Duodenal mucosa (tissue), 2 donors: ENCODE measurements around the gene DOK6.
A peak's percentile ranks its signal among the peaks of the same experiment; 100 is the strongest.

Source experiments
- H3K27ac ChIP-seq: one replicate; pipeline ENCODE4 v1.7.0; 2013; ENCODE audit warnings: low read depth, low read length
- H3K27me3 ChIP-seq, 2 donors: one replicate each; pipeline ENCODE4 v1.7.0; 2013; ENCODE audit warnings: low read length in 2 of 2, control low read depth in 1 of 2; ENCODE audit not compliant: insufficient read depth in 2 of 2, control insufficient read depth in 1 of 2
- H3K36me3 ChIP-seq, 2 donors: one replicate each; pipeline ENCODE4 v1.7.0; 2013; ENCODE audit warnings: low read length in 2 of 2, control low read depth in 1 of 2; ENCODE audit not compliant: insufficient read depth in 2 of 2, control insufficient read depth in 1 of 2
- H3K4me1 ChIP-seq, 2 donors: one replicate each; pipeline ENCODE4 v1.7.0; 2013; ENCODE audit warnings: low read length in 2 of 2, control low read depth in 1 of 2; ENCODE audit not compliant: insufficient read depth in 2 of 2, control insufficient read depth in 1 of 2
- H3K4me3 ChIP-seq, 2 donors: one replicate each; pipeline ENCODE4 v1.7.0; 2013; ENCODE audit warnings: low read length in 2 of 2, low read depth in 1 of 2
- H3K9ac ChIP-seq, 2 donors: one replicate each; pipeline ENCODE4 v1.7.0; 2013; ENCODE audit warnings: low read length in 2 of 2, low read depth in 1 of 2
- H3K9me3 ChIP-seq, 2 donors: one replicate each; pipeline ENCODE4 v1.7.0; 2013; ENCODE audit warnings: low read length in 2 of 2, control low read depth in 1 of 2; ENCODE audit not compliant: control insufficient read depth in 1 of 2

DOK6 gene

GRCh38 chr18:69383186-69383585 lies 17.5 kb upstream of the DOK6 start:
- no peaks in the 10 kb centered on the region for H3K36me3 ChIP-seq
- no peak overlapping the region for H3K9ac ChIP-seq
- H3K9me3 ChIP-seq = no peaks in the 10 kb centered on the region
- H3K27me3 ChIP-seq = no peaks in the 10 kb centered on the region
- H3K4me3 ChIP-seq = no peak overlapping the region
- H3K27ac ChIP-seq = no peak overlapping the region
- H3K4me1 ChIP-seq = no peaks in the 10 kb centered on the region

DNA sequence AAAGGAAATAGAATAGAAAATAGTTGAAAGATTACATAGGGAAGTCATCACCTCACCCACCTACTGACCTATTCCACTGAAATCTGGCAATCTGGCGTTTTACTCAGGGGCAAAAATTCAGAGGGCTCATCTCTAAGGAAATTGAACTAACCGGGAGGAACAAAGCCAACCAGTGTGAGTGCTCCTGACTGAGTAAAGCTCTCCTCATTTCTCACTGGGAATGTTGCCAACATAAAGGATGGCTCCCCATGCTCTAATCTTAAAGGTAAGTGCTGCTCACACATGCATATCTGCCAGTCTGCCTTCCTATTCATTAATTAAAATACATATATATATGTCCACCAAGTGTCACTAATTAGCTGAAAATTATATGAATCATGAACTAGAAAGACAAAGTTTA lies 13.5 kb upstream of the DOK6 start:
- Histone ChIP-seq H3K9ac (no peak overlapping the region), H3K4me3 (no peak overlapping the region), H3K4me1 (no peaks in the 10 kb centered on the region), H3K27ac (no peak overlapping the region), H3K9me3 (no peaks in the 10 kb centered on the region), H3K36me3 (no peaks in the 10 kb centered on the region), H3K27me3 (no peaks in the 10 kb centered on the region)

GRCh38 chr18:69388222-69388621 lies 12.5 kb upstream of the DOK6 start:
- Histone ChIP-seq H3K4me1 (no peaks in the 10 kb centered on the region), H3K4me3 (no peak overlapping the region), H3K27me3 (no peaks in the 10 kb centered on the region), H3K27ac (no peak overlapping the region), H3K9me3 (no peaks in the 10 kb centered on the region), H3K9ac (no peak overlapping the region), H3K36me3 (no peaks in the 10 kb centered on the region)

DNA sequence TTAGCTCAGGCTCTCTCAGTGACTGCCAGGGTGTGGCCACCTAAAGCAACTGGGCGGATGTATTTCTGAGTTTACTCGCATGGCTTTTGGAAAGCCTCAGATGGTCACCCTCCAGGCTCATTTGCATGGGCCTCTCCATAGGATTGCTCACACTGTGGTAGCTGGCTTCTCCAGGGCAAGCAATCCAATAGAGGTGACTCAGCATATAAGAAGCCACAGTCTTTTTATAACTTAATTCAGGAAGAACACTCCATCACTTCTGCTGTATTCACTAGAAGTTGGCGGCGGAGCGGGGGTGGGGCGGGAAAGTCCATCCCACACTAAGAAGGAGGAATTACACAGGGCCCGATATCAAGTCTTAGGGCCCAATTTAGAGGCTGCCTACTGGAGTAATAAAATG lies 3.6 kb upstream of the DOK6 start:
- no peaks in the 10 kb centered on the region for H3K36me3 ChIP-seq
- no peaks in the 10 kb centered on the region for H3K9me3 ChIP-seq
- H3K4me3 ChIP-seq = no peak overlapping the region
- no peak overlapping the region for H3K27ac ChIP-seq
- H3K27me3 ChIP-seq = peaks cover 14 to 19% of the 10 kb centered on the region in 2 donors
- no peak overlapping the region for H3K9ac ChIP-seq
- H3K4me1 ChIP-seq = no peaks in the 10 kb centered on the region

DNA sequence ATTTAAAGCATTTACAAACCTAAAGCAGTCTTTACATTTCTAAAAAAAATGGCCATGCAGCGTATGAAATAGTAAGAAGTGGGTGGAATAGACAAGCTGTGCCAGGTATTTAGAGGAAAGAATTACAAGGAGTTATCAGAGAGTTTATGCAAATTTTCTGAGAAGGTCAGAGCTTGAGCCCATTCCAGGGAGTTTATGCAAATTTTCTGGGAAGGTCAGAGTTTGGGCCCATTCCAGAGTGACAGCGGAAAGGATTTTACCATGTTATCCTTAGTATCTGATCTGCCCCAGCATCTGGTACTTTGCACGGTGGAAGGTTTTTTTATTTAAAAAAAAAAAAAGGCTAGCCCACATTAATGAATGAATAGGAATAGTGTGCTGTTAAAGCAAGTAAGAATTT lies 1.4 kb upstream of the DOK6 start:
- Histone ChIP-seq H3K4me3 (no peak overlapping the region), H3K36me3 (no peaks in the 10 kb centered on the region), H3K9ac (no peak overlapping the region), H3K9me3 (no peaks in the 10 kb centered on the region), H3K27ac (no peak overlapping the region), H3K4me1 (no peaks in the 10 kb centered on the region), H3K27me3 (peaks cover 21 to 31% of the 10 kb centered on the region in 2 donors)

GRCh38 chr18:69400976-69401225 lies 213 bp downstream of the DOK6 start:
- H3K4me3 ChIP-seq = peak overlapping the region in 1 of 2 donors; percentile 50
- H3K9me3 ChIP-seq = no peaks in the 10 kb centered on the region
- no peak overlapping the region for H3K27ac ChIP-seq
- H3K27me3 ChIP-seq = peaks cover 21 to 31% of the 10 kb centered on the region in 2 donors
- H3K36me3 ChIP-seq = no peaks in the 10 kb centered on the region
- no peak overlapping the region for H3K9ac ChIP-seq
- H3K4me1 ChIP-seq = no peaks in the 10 kb centered on the region

GRCh38 chr18:69401226-69401971 lies 711 bp downstream of the DOK6 start:
- no peak overlapping the region for H3K9ac ChIP-seq

GRCh38 chr18:69401972-69402532 lies 1.4 kb downstream of the DOK6 start:
- Histone ChIP-seq H3K27me3 (peaks cover 21 to 31% of the 10 kb centered on the region in 2 donors), H3K9ac (no peak overlapping the region), H3K4me1 (no peaks in the 10 kb centered on the region), H3K9me3 (no peaks in the 10 kb centered on the region), H3K4me3 (peak overlapping the region; percentile 50), H3K36me3 (no peaks in the 10 kb centered on the region), H3K27ac (no peak overlapping the region)

More at GRCh38 chr18:69401226-69401971, 711 bp downstream of the DOK6 start:
- Histone ChIP-seq H3K9me3 (no peaks in the 10 kb centered on the region), H3K36me3 (no peaks in the 10 kb centered on the region), H3K4me1 (no peaks in the 10 kb centered on the region), H3K27me3 (peaks cover 21 to 31% of the 10 kb centered on the region in 2 donors), H3K4me3 (peak overlapping the region; percentile 50), H3K27ac (no peak overlapping the region)

- H3K27ac ChIP-seq = no peak overlapping the region
- peak overlapping the region; percentile 21 to 50 for H3K4me3 ChIP-seq
- H3K27me3 ChIP-seq = peaks cover 21 to 31% of the 10 kb centered on the region in 2 donors
- H3K9ac ChIP-seq = no peak overlapping the region
- no peaks in the 10 kb centered on the region for H3K9me3 ChIP-seq
- no peaks in the 10 kb centered on the region for H3K4me1 ChIP-seq
- no peaks in the 10 kb centered on the region for H3K36me3 ChIP-seq
Measured at GRCh38 chr18:69402533-69402989, 1.9 kb downstream of the DOK6 start.

- Histone ChIP-seq H3K36me3 (no peaks in the 10 kb centered on the region), H3K27me3 (no peaks in the 10 kb centered on the region), H3K4me1 (no peaks in the 10 kb centered on the region), H3K27ac (no peak overlapping the region), H3K9ac (no peak overlapping the region), H3K9me3 (no peaks in the 10 kb centered on the region), H3K4me3 (no peak overlapping the region)
Measured at GRCh38 chr18:69408522-69408921, 7.8 kb downstream of the DOK6 start.
